RWPE1 (cell line): ENCODE data around the gene FFAR3.

Source experiments
- CTCF ChIA-PET: fragments of 350-600 bp; sonication (Branson Sonifier 250); formaldehyde crosslinking; extraction: SDS; loops from one replicate; lab custom pipeline; 2021; lab: Yijun Ruan, JAX
- POLR2A ChIA-PET: fragments of 400-600 bp; formaldehyde crosslinking; extraction: SDS; loops from one replicate; lab custom pipeline; 2020; ENCODE audit warnings: antibody characterized with exemption; ENCODE audit not compliant: low non-redundant PET; lab: Yijun Ruan, JAX
- DNase-seq: peaks from one replicate; pipeline ENCODE4 v3.0.0; 2012; ENCODE audit warnings: low spot score
- H3K27ac ChIP-seq: fragments of 450-650 bp; 2 replicates; pipeline ENCODE4 v1.5.1; 2017
- CTCF ChIP-seq: fragments of 450-650 bp; conservative IDR thresholded peaks from 2 replicates; pipeline ENCODE4 v1.5.1; 2017; ENCODE audit warnings: low read depth, mild to moderate bottlenecking

Gene FFAR3

GRCh38 chr19:35360880-35361420, 2.7 kb downstream of the FFAR3 start:
- POLR2A ChIA-PET = interaction anchor here (0.6 kb wide), 1 partner anchor 181 kb away, joined by 3 read pairs; no protein-coding TSS in a partner anchor
- CTCF ChIA-PET = interaction anchor here (1.8 kb wide), 1 partner anchor 8 kb away, joined by 7 read pairs; no protein-coding TSS in a partner anchor
- H3K27ac ChIP-seq = no peak overlapping the region
- DNase-seq = no peak
- TF ChIP-seq CTCF = no peak

- TF ChIP-seq CTCF = no peak
- no peak for DNase-seq
- POLR2A ChIA-PET = no interaction called here
- H3K27ac ChIP-seq = no peak overlapping the region
- CTCF ChIA-PET = interaction anchor here (1.8 kb wide), 1 partner anchor 9 kb away, joined by 7 read pairs; no protein-coding TSS in a partner anchor
Measured at GRCh38 chr19:35362261-35363000, 4.2 kb downstream of the FFAR3 start.

- ChIA-PET POLR2A (no interaction called here), CTCF (no interaction called here)
- DNase-seq = no peak
- TF ChIP-seq CTCF = no peak
- H3K27ac ChIP-seq = no peak overlapping the region
Measured at GRCh38 chr19:35363001-35363590, 4.8 kb downstream of the FFAR3 start.

GRCh38 chr19:35363711-35364425, 5.6 kb downstream of the FFAR3 start:
- no peak for TF ChIP-seq CTCF
- CTCF ChIA-PET = interaction anchor here (0.6 to 0.7 kb wide), 2 partner anchors 117 to 1801 kb away, joined by 3 read pairs; no protein-coding TSS in a partner anchor

GRCh38 chr19:35365303-35365702, 7.0 kb downstream of the FFAR3 start:
- TF ChIP-seq CTCF = no peak
- ChIA-PET POLR2A (interaction anchor here (0.6 kb wide), 1 partner anchor 195 kb away, joined by 3 read pairs; no protein-coding TSS in a partner anchor), CTCF (interaction anchor here (1.3 kb wide), 1 partner anchor 103 kb away, joined by 3 read pairs; no protein-coding TSS in a partner anchor)
- no peak overlapping the region for H3K27ac ChIP-seq
- DNase-seq = no peak

More at GRCh38 chr19:35363711-35364425, 5.6 kb downstream of the FFAR3 start:
- POLR2A ChIA-PET = no interaction called here
- H3K27ac ChIP-seq = no peak overlapping the region
- DNase-seq = no peak

- no peak for TF ChIP-seq CTCF
- no peak overlapping the region for H3K27ac ChIP-seq
- ChIA-PET POLR2A (no interaction called here), CTCF (no interaction called here)
- DNase-seq = no peak
Measured at GRCh38 chr19:35368378-35368777, 10.1 kb downstream of the FFAR3 start.
